ENCODE data around the gene FBLN7. TPM values are rescaled to one million over a fixed set of nuclear protein-coding genes. Genes with fewer than 3 reads are reported as not detected.

FBLN7 gene
- total RNA-seq, 2 donors from 2014 or later: 3.0 to 4.0 TPM

- H3K4me3 ChIP-seq: no peak overlapping the region
- H3K27ac ChIP-seq: no peak overlapping the region
- intact Hi-C loops (cut with DNase I): no loop called here
These were observed 14.4 kb downstream of the FBLN7 start for GRCh38 chr2:112152476-112153178.

GRCh38 chr2:112153179-112153490, 14.9 kb downstream of the FBLN7 start:
- no peak overlapping the region for H3K27ac ChIP-seq
- 95% methylated on average over 12 of the region's 12 CpGs for WGBS
- no peaks in the 10 kb centered on the region for H3K4me1 ChIP-seq (replicated peaks)
- intact Hi-C loops (cut with DNase I): no loop called here
- no peak for TF ChIP-seq POLR2AphosphoS5 (IDR thresholded peaks at IDR 0.05)
- no peak for TF ChIP-seq POLR2A (IDR thresholded peaks at IDR 0.05)
- no peak for TF ChIP-seq CTCF (IDR thresholded peaks at IDR 0.05)
- no peaks in the 10 kb centered on the region for H3K9me3 ChIP-seq
- DNase-seq (ENCODE audit: low spot score): no peak
- no peak overlapping the region for H3K4me3 ChIP-seq
- H3K36me3 ChIP-seq: no peaks in the 10 kb centered on the region
- no peaks in the 10 kb centered on the region for H3K27me3 ChIP-seq (replicated peaks; ENCODE audit: insufficient read depth)

More at GRCh38 chr2:112152476-112153178, 14.4 kb downstream of the FBLN7 start:
- Histone ChIP-seq H3K4me1 (replicated peaks) (no peaks in the 10 kb centered on the region), H3K27me3 (replicated peaks; ENCODE audit: insufficient read depth) (no peaks in the 10 kb centered on the region), H3K9me3 (no peaks in the 10 kb centered on the region), H3K36me3 (no peaks in the 10 kb centered on the region)
- WGBS: 92% methylated on average over 10 of the region's 10 CpGs
- no peak for DNase-seq (ENCODE audit: low spot score)
- no peak for TF ChIP-seq POLR2A (IDR thresholded peaks at IDR 0.05)
- no peak for TF ChIP-seq CTCF (IDR thresholded peaks at IDR 0.05)
- no peak for TF ChIP-seq POLR2AphosphoS5 (IDR thresholded peaks at IDR 0.05)

- Histone ChIP-seq H3K27ac (no peak overlapping the region), H3K4me3 (no peak overlapping the region), H3K27me3 (replicated peaks; ENCODE audit: insufficient read depth) (no peaks in the 10 kb centered on the region), H3K4me1 (replicated peaks) (no peaks in the 10 kb centered on the region), H3K9me3 (no peaks in the 10 kb centered on the region), H3K36me3 (no peaks in the 10 kb centered on the region)
- WGBS: 98% methylated on average over 10 of the region's 10 CpGs
- no peak for TF ChIP-seq POLR2A (IDR thresholded peaks at IDR 0.05)
- TF ChIP-seq POLR2AphosphoS5 (IDR thresholded peaks at IDR 0.05): no peak
- TF ChIP-seq CTCF (IDR thresholded peaks at IDR 0.05): no peak
- intact Hi-C loops (cut with DNase I): no loop called here
- no peak for DNase-seq (ENCODE audit: low spot score)
These were observed 15.3 kb downstream of the FBLN7 start for GRCh38 chr2:112153501-112153900.

GRCh38 chr2:112154246-112155117, 16.3 kb downstream of the FBLN7 start:
- H3K27ac ChIP-seq: no peak overlapping the region

More at GRCh38 chr2:112154246-112155117, 16.3 kb downstream of the FBLN7 start:
- no peaks in the 10 kb centered on the region for H3K4me1 ChIP-seq (replicated peaks)
- intact Hi-C loops (cut with DNase I): no loop called here
- H3K36me3 ChIP-seq: no peaks in the 10 kb centered on the region
- no peak for DNase-seq (ENCODE audit: low spot score)
- H3K4me3 ChIP-seq: no peak overlapping the region
- H3K9me3 ChIP-seq: no peaks in the 10 kb centered on the region
- WGBS: 84% methylated on average over 14 of the region's 14 CpGs
- no peaks in the 10 kb centered on the region for H3K27me3 ChIP-seq (replicated peaks; ENCODE audit: insufficient read depth)
- no peak for TF ChIP-seq POLR2AphosphoS5 (IDR thresholded peaks at IDR 0.05)
- TF ChIP-seq CTCF (IDR thresholded peaks at IDR 0.05): no peak
- TF ChIP-seq POLR2A (IDR thresholded peaks at IDR 0.05): no peak
